ENCODE data around the gene MSH5. TPM values are rescaled to one million over a fixed set of nuclear protein-coding genes. Genes with fewer than 3 reads are reported as not detected.

The MSH5 gene
- total RNA-seq, 1 experiment from 2014 or later: 36.6 TPM

DNA sequence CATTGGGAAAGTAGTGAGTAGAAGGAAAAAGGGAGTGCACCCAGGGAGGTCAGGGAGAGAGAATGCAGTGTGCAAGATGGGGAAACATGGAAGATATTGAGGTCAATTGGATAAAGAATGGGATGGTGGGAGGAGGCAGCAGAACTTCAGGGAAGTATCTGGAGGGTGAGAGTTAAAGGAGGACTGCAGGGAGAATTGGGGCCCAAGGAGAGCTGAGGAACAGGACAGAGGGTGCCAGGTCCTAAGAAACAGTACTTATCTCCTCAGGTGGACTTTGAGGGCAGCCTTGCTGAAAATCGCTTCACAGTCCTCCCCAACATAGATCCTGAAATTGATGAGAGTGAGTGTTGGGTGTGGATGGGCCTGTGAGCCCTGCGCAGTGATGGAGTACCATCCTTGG, 18.5 kb downstream of the MSH5 start:
- POLR2A ChIA-PET: interaction anchor here (0.5 to 1.7 kb wide), 5 partner anchors 15 to 1611 kb away, joined by 3 to 4 read pairs (median 4); no protein-coding TSS in a partner anchor
- intact Hi-C loops (cut with micrococcal nuclease): no loop called here
- H3K36me3 Mint-ChIP-seq (ENCODE audit: insufficient read depth, unreplicated experiment): peaks cover 4% of the 10 kb centered on the region
- H3K9me3 Mint-ChIP-seq (ENCODE audit: unreplicated experiment): no peaks in the 10 kb centered on the region
- no peak for DNase-seq (ENCODE audit: unreplicated experiment)
- no peaks in the 10 kb centered on the region for H3K4me1 Mint-ChIP-seq (ENCODE audit: insufficient read depth, unreplicated experiment)
- no peak overlapping the region for H3K27ac Mint-ChIP-seq (ENCODE audit: low read depth, unreplicated experiment)
- TF ChIP-seq, protein P1, sequence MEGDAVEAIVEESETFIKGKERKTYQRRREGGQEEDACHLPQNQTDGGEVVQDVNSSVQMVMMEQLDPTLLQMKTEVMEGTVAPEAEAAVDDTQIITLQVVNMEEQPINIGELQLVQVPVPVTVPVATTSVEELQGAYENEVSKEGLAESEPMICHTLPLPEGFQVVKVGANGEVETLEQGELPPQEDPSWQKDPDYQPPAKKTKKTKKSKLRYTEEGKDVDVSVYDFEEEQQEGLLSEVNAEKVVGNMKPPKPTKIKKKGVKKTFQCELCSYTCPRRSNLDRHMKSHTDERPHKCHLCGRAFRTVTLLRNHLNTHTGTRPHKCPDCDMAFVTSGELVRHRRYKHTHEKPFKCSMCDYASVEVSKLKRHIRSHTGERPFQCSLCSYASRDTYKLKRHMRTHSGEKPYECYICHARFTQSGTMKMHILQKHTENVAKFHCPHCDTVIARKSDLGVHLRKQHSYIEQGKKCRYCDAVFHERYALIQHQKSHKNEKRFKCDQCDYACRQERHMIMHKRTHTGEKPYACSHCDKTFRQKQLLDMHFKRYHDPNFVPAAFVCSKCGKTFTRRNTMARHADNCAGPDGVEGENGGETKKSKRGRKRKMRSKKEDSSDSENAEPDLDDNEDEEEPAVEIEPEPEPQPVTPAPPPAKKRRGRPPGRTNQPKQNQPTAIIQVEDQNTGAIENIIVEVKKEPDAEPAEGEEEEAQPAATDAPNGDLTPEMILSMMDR (IDR thresholded peaks at IDR 0.05; ENCODE audit: unreplicated experiment): no peak
- no peaks in the 10 kb centered on the region for H3K27me3 Mint-ChIP-seq (ENCODE audit: insufficient read depth, unreplicated experiment)
- no TSS peak for BruUV-seq (replicated peaks)
- CTCF ChIA-PET: interaction anchor here (3.0 kb wide), 1 partner anchor 11 kb away, joined by 15 read pairs; no protein-coding TSS in a partner anchor
- no peak overlapping the region for H3K4me3 Mint-ChIP-seq (ENCODE audit: unreplicated experiment)

DNA sequence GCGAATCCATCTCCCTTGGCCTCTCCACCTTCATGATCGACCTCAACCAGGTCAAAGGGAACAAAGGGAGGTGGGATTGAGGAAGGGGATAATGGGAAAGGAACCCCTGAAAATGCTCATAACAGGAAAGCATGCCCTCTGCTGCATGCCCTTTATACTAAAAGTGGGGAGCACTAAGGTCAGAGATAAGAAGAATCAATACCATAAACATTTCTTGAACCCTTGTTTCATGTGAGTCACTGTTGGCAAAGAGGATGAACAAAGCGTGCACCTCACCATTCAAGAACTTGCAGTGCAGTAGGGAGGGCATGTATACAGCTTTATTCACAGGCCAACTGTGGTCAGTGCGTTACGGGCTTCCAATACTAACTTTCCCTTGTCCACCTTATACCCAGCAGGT, 21.0 kb downstream of the MSH5 start:
- no TSS peak for BruUV-seq (replicated peaks)
- Mint-ChIP-seq H3K36me3 (ENCODE audit: insufficient read depth, unreplicated experiment) (peaks cover 4% of the 10 kb centered on the region), H3K4me3 (ENCODE audit: unreplicated experiment) (no peak overlapping the region), H3K9me3 (ENCODE audit: unreplicated experiment) (no peaks in the 10 kb centered on the region), H3K27ac (ENCODE audit: low read depth, unreplicated experiment) (no peak overlapping the region), H3K4me1 (ENCODE audit: insufficient read depth, unreplicated experiment) (no peaks in the 10 kb centered on the region), H3K27me3 (ENCODE audit: insufficient read depth, unreplicated experiment) (no peaks in the 10 kb centered on the region)
- intact Hi-C loops (cut with micrococcal nuclease): no loop called here
- TF ChIP-seq, protein P1 (IDR thresholded peaks at IDR 0.05; ENCODE audit: unreplicated experiment): no peak
- ChIA-PET CTCF (no interaction called here), POLR2A (no interaction called here)
- DNase-seq (ENCODE audit: unreplicated experiment): no peak

DNA sequence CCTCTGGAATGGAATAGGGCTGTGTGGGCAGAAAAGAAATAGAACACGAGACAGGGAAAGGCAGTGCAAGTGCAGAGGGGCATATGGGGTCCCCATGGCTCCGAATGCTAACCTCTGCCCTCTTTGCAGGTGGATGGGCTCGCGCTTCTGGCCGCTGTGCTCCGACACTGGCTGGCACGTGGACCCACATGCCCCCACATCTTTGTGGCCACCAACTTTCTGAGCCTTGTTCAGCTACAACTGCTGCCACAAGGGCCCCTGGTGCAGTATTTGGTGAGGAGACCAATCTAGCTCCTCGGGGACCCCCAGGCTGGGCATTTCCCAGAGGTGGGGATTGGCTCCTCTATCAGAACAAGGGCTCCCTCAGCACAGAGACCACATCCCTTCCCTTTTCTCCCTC, 21.5 kb downstream of the MSH5 start:
- H3K36me3 Mint-ChIP-seq (ENCODE audit: insufficient read depth, unreplicated experiment): peaks cover 4% of the 10 kb centered on the region
- POLR2A ChIA-PET: no interaction called here
- no TSS peak for BruUV-seq (replicated peaks)
- no peaks in the 10 kb centered on the region for H3K9me3 Mint-ChIP-seq (ENCODE audit: unreplicated experiment)
- H3K4me1 Mint-ChIP-seq (ENCODE audit: insufficient read depth, unreplicated experiment): no peaks in the 10 kb centered on the region
- no peak overlapping the region for H3K4me3 Mint-ChIP-seq (ENCODE audit: unreplicated experiment)
- intact Hi-C loops (cut with micrococcal nuclease): no loop called here
- TF ChIP-seq, protein P1 (IDR thresholded peaks at IDR 0.05; ENCODE audit: unreplicated experiment): no peak
- CTCF ChIA-PET: no interaction called here
- DNase-seq (ENCODE audit: unreplicated experiment): no peak
- no peaks in the 10 kb centered on the region for H3K27me3 Mint-ChIP-seq (ENCODE audit: insufficient read depth, unreplicated experiment)
- H3K27ac Mint-ChIP-seq (ENCODE audit: low read depth, unreplicated experiment): no peak overlapping the region

DNA sequence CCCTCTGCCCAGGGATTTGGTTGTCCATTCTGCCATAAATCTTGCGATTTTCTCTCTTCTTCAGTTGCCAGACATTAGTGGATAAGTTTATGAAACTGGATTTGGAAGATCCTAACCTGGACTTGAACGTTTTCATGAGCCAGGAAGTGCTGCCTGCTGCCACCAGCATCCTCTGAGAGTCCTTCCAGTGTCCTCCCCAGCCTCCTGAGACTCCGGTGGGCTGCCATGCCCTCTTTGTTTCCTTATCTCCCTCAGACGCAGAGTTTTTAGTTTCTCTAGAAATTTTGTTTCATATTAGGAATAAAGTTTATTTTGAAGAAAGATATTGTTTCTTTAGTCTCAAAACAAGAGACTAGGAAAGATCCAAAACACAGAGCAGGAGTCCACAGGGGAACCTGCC, 22.6 kb downstream of the MSH5 start, which contains the start of gene SAPCD1:
TSS of gene SAPCD1 (plus strand) at position 301 of the 400 bp plus-strand sequence. CDS start 399 bp downstream, outside the sequence.
- no peaks in the 10 kb centered on the region for H3K27me3 Mint-ChIP-seq (ENCODE audit: insufficient read depth, unreplicated experiment)
- intact Hi-C loops (cut with micrococcal nuclease): no loop called here
- no peak for DNase-seq (ENCODE audit: unreplicated experiment)
- TF ChIP-seq, protein P1 (IDR thresholded peaks at IDR 0.05; ENCODE audit: unreplicated experiment): no peak
- no peaks in the 10 kb centered on the region for H3K9me3 Mint-ChIP-seq (ENCODE audit: unreplicated experiment)
- no peaks in the 10 kb centered on the region for H3K36me3 Mint-ChIP-seq (ENCODE audit: insufficient read depth, unreplicated experiment)
- no TSS peak for BruUV-seq (replicated peaks)
- POLR2A ChIA-PET: no interaction called here
- H3K27ac Mint-ChIP-seq (ENCODE audit: low read depth, unreplicated experiment): no peak within 1 kb of the TSS
- no peaks in the 10 kb centered on the region for H3K4me1 Mint-ChIP-seq (ENCODE audit: insufficient read depth, unreplicated experiment)
- H3K4me3 Mint-ChIP-seq (ENCODE audit: unreplicated experiment): no peak within 1 kb of the TSS
- CTCF ChIA-PET: no interaction called here

Data from MCF 10A (cell line).